ENCODE measurements around the gene RGS3. TPM values are rescaled to one million over a fixed set of nuclear protein-coding genes. Genes with fewer than 3 reads are reported as not detected.

RGS3 gene
- total RNA-seq, 1 experiment from 2014 or later = 16.6 TPM

DNA sequence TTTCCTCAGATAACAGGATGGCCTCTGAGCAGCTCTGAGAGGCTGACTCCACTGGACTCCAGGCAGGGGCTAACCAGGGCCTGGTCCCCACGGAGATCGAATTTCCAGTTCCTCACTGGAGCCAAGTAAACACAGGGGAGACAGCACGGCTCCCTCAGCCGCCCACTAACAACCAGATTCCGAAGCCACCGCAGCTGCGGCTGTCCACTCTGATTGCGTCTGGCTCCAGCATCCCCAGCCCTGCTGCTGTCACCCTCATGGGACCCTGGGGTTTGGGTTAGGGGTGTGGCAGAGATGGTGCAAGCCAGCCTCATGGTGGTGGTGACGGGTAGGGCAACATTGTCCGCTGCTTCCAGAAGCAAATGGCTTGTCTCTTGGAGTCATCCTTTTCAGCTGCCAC, 172.6 kb downstream of the RGS3 start:
- Mint-ChIP-seq H3K36me3 (no peaks in the 10 kb centered on the region), H3K27me3 (ENCODE audit: low read depth) (peaks cover 90% of the 10 kb centered on the region), H3K27ac (no peak overlapping the region), H3K9me3 (no peaks in the 10 kb centered on the region), H3K4me1 (peaks cover 16% of the 10 kb centered on the region), H3K4me3 (no peak overlapping the region)
- CTCF ChIA-PET = interaction anchor here (1.6 to 3.5 kb wide), 3 partner anchors 13 to 22 kb away, joined by 3 to 18 read pairs (median 11); no protein-coding TSS in a partner anchor
- POLR2A ChIA-PET = interaction anchor here (0.6 kb wide), 1 partner anchor 27 kb away, joined by 6 read pairs; no protein-coding TSS in a partner anchor
- ATAC-seq (no peak), DNase-seq (ENCODE audit: low spot score) (peak; percentile 12)
- TF ChIP-seq NR3C1 (CRISPR knock-in tag; conservative IDR thresholded peaks at IDR 0.05; ENCODE audit: low read depth) (no peak), CTCF (IDR thresholded peaks at IDR 0.05) (no peak), GTF2I (CRISPR knock-in tag; conservative IDR thresholded peaks at IDR 0.05) (no peak), KAT7 (CRISPR knock-in tag; IDR thresholded peaks at IDR 0.05; ENCODE audit: borderline replicate concordance) (no peak), SP1 (CRISPR knock-in tag; conservative IDR thresholded peaks at IDR 0.05) (no peak), HMGXB4 (CRISPR knock-in tag; IDR thresholded peaks at IDR 0.05) (no peak), MLX (CRISPR knock-in tag; IDR thresholded peaks at IDR 0.05) (no peak), MXD4 (CRISPR knock-in tag; IDR thresholded peaks at IDR 0.05; ENCODE audit: borderline replicate concordance) (no peak), ESRRA (CRISPR knock-in tag; IDR thresholded peaks at IDR 0.05; ENCODE audit: borderline replicate concordance) (no peak), RORB (CRISPR knock-in tag; IDR thresholded peaks at IDR 0.05) (no peak), ZBTB21 (CRISPR knock-in tag; IDR thresholded peaks at IDR 0.05; ENCODE audit: borderline replicate concordance) (no peak), SMAD4 (CRISPR knock-in tag; IDR thresholded peaks at IDR 0.05) (no peak), TP53 (CRISPR knock-in tag; IDR thresholded peaks at IDR 0.05) (no peak), NR2C2 (CRISPR knock-in tag; IDR thresholded peaks at IDR 0.05) (no peak)
- TF ChIP-seq, protein P1, sequence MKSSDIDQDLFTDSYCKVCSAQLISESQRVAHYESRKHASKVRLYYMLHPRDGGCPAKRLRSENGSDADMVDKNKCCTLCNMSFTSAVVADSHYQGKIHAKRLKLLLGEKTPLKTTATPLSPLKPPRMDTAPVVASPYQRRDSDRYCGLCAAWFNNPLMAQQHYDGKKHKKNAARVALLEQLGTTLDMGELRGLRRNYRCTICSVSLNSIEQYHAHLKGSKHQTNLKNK (CRISPR knock-in tag; IDR thresholded peaks at IDR 0.05) = no peak
- TF ChIP-seq, protein P2, sequence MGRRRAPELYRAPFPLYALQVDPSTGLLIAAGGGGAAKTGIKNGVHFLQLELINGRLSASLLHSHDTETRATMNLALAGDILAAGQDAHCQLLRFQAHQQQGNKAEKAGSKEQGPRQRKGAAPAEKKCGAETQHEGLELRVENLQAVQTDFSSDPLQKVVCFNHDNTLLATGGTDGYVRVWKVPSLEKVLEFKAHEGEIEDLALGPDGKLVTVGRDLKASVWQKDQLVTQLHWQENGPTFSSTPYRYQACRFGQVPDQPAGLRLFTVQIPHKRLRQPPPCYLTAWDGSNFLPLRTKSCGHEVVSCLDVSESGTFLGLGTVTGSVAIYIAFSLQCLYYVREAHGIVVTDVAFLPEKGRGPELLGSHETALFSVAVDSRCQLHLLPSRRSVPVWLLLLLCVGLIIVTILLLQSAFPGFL (CRISPR knock-in tag; IDR thresholded peaks at IDR 0.05; ENCODE audit: borderline replicate concordance) = no peak
- TF ChIP-seq, protein P3, sequence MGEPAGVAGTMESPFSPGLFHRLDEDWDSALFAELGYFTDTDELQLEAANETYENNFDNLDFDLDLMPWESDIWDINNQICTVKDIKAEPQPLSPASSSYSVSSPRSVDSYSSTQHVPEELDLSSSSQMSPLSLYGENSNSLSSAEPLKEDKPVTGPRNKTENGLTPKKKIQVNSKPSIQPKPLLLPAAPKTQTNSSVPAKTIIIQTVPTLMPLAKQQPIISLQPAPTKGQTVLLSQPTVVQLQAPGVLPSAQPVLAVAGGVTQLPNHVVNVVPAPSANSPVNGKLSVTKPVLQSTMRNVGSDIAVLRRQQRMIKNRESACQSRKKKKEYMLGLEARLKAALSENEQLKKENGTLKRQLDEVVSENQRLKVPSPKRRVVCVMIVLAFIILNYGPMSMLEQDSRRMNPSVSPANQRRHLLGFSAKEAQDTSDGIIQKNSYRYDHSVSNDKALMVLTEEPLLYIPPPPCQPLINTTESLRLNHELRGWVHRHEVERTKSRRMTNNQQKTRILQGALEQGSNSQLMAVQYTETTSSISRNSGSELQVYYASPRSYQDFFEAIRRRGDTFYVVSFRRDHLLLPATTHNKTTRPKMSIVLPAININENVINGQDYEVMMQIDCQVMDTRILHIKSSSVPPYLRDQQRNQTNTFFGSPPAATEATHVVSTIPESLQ (CRISPR knock-in tag; IDR thresholded peaks at IDR 0.05) = no peak
- TF ChIP-seq, protein P4, sequence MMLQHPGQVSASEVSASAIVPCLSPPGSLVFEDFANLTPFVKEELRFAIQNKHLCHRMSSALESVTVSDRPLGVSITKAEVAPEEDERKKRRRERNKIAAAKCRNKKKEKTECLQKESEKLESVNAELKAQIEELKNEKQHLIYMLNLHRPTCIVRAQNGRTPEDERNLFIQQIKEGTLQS (CRISPR knock-in tag; conservative IDR thresholded peaks at IDR 0.05) = no peak
